ENCODE data around the gene CADM2.

CADM2 gene

GRCh38 chr3:85935171-85935570 is 976.4 kb downstream of the CADM2 start:
- no peaks in the 10 kb centered on the region for H3K9me2 ChIP-seq (ENCODE audit: low read depth, low read length)
- no peak overlapping the region for H3K27ac ChIP-seq (ENCODE audit: low read depth, low read length, poor library complexity, severe bottlenecking)
- H3K4me3 ChIP-seq (ENCODE audit: low read depth, low read length, poor library complexity, severe bottlenecking): no peak overlapping the region
- no peaks in the 10 kb centered on the region for H3K36me3 ChIP-seq (ENCODE audit: insufficient read depth, low read length)
- TF ChIP-seq CTCF (IDR thresholded peaks at IDR 0.05; ENCODE audit: low read length) (no peak), EZH2 (IDR thresholded peaks at IDR 0.05; ENCODE audit: borderline replicate concordance, low read length) (no peak)
- H3K4me2 ChIP-seq (ENCODE audit: low read length): no peak overlapping the region
- no peaks in the 10 kb centered on the region for H3K9me3 ChIP-seq (ENCODE audit: low read length)
- no peak overlapping the region for H2AFZ ChIP-seq (ENCODE audit: low read length)
- no peaks in the 10 kb centered on the region for H3K4me1 ChIP-seq (ENCODE audit: insufficient read depth, low read length, severe bottlenecking)
- H4K20me1 ChIP-seq (ENCODE audit: insufficient read depth, low read length): no peaks in the 10 kb centered on the region
- H3K27me3 ChIP-seq (ENCODE audit: insufficient read depth, low read length): no peaks in the 10 kb centered on the region
- H3K9ac ChIP-seq (ENCODE audit: low read length): no peak overlapping the region
- H3F3A ChIP-seq (ENCODE audit: insufficient read depth, low read length): no peaks in the 10 kb centered on the region; the same call in 1 of the 2 replicates
- H3K79me2 ChIP-seq (ENCODE audit: insufficient read depth, low read length): no peaks in the 10 kb centered on the region

DNA sequence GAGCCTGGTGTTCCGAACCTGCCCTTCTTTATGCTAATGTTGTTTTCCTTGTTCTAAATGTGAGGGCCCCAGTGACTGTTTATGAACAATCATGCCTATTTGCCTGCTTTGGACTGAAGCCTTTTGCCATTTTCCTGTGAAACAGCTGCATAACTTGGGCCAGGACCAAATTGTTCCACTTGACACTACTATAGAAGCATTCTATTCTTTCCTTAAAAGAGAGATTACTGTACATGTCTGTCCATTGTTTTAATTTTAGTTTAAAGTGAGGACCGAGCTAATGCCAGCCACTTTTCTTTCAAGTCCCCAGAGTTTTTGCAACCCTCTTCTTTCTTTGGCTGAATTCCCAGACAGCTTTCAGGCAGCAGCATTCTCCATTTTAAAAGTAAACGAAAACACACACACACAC is 980.3 kb downstream of the CADM2 start:
- Histone ChIP-seq H3K4me2 (ENCODE audit: low read length) (no peak overlapping the region), H3K79me2 (ENCODE audit: insufficient read depth, low read length) (no peaks in the 10 kb centered on the region), H3K9me2 (ENCODE audit: low read depth, low read length) (no peaks in the 10 kb centered on the region), H3K27ac (ENCODE audit: low read depth, low read length, poor library complexity, severe bottlenecking) (no peak overlapping the region), H4K20me1 (ENCODE audit: insufficient read depth, low read length) (no peaks in the 10 kb centered on the region), H3K9me3 (ENCODE audit: low read length) (no peaks in the 10 kb centered on the region), H3K4me1 (ENCODE audit: insufficient read depth, low read length, severe bottlenecking) (no peaks in the 10 kb centered on the region), H3K36me3 (ENCODE audit: insufficient read depth, low read length) (no peaks in the 10 kb centered on the region), H3K4me3 (ENCODE audit: low read depth, low read length, poor library complexity, severe bottlenecking) (no peak overlapping the region), H3K9ac (ENCODE audit: low read length) (no peak overlapping the region), H3K27me3 (ENCODE audit: insufficient read depth, low read length) (no peaks in the 10 kb centered on the region), H2AFZ (ENCODE audit: low read length) (no peak overlapping the region), H3F3A (ENCODE audit: insufficient read depth, low read length) (no peaks in the 10 kb centered on the region; the same call in 1 of the 2 replicates)
- TF ChIP-seq EZH2 (IDR thresholded peaks at IDR 0.05; ENCODE audit: borderline replicate concordance, low read length) (no peak), CTCF (IDR thresholded peaks at IDR 0.05; ENCODE audit: low read length) (no peak)

GRCh38 chr3:85950435-85950834 is 991.6 kb downstream of the CADM2 start:
- Histone ChIP-seq H3K4me1 (ENCODE audit: insufficient read depth, low read length, severe bottlenecking) (no peaks in the 10 kb centered on the region), H3K9ac (ENCODE audit: low read length) (no peak overlapping the region), H3K36me3 (ENCODE audit: insufficient read depth, low read length) (no peaks in the 10 kb centered on the region), H4K20me1 (ENCODE audit: insufficient read depth, low read length) (no peaks in the 10 kb centered on the region), H3F3A (ENCODE audit: insufficient read depth, low read length) (no peaks in the 10 kb centered on the region), H3K27ac (ENCODE audit: low read depth, low read length, poor library complexity, severe bottlenecking) (no peak overlapping the region), H3K9me2 (ENCODE audit: low read depth, low read length) (no peaks in the 10 kb centered on the region), H3K4me3 (ENCODE audit: low read depth, low read length, poor library complexity, severe bottlenecking) (no peak overlapping the region), H3K27me3 (ENCODE audit: insufficient read depth, low read length) (no peaks in the 10 kb centered on the region), H2AFZ (ENCODE audit: low read length) (no peak overlapping the region), H3K79me2 (ENCODE audit: insufficient read depth, low read length) (no peaks in the 10 kb centered on the region), H3K9me3 (ENCODE audit: low read length) (no peaks in the 10 kb centered on the region), H3K4me2 (ENCODE audit: low read length) (no peak overlapping the region)
- TF ChIP-seq CTCF (IDR thresholded peaks at IDR 0.05; ENCODE audit: low read length) (no peak), EZH2 (IDR thresholded peaks at IDR 0.05; ENCODE audit: borderline replicate concordance, low read length) (no peak)
